Testis (tissue), 3 donors: Measurements from ENCODE around the gene HSF5. TPM values are rescaled to one million over a fixed set of nuclear protein-coding genes. Genes with fewer than 3 reads are reported as not detected.

Experiments used
- DNase-seq: peaks from one replicate; pipeline ENCODE4 v3.0.0-alpha.2; 2019
- H3K27ac ChIP-seq, 2 donors: fragments of 200-600 bp; sonication (generic); one replicate each; pipeline ENCODE4 v1.5.1; 2019
- H3K27me3 ChIP-seq: fragments of 200-600 bp; sonication (generic); one replicate; pipeline ENCODE4 v1.5.1; 2019
- H3K36me3 ChIP-seq: fragments of 200-600 bp; sonication (generic); one replicate; pipeline ENCODE4 v1.5.1; 2017; ENCODE audit warnings: low read depth; ENCODE audit errors: missing control alignments
- H3K4me1 ChIP-seq: fragments of 200-600 bp; sonication (generic); one replicate; pipeline ENCODE4 v1.5.1; 2019
- H3K4me3 ChIP-seq, 2 donors: fragments of 200-600 bp; sonication (generic); one replicate each; pipeline ENCODE4 v1.5.1; 2017 to 2019
- H3K9me3 ChIP-seq: fragments of 200-600 bp; sonication (generic); one replicate; pipeline ENCODE4 v1.5.1; 2017
- CTCF ChIP-seq, 3 experiments: fragments of 450-650 bp in 2 of 3; fragments of 200-600 bp in 1 of 3; sonication (generic) in 1 of 3; IDR thresholded peaks; one replicate each; pipeline ENCODE4 v1.5.1; 2016 to 2019; ENCODE audit warnings: antibody characterized with exemption in 3 of 3, mild to moderate bottlenecking in 2 of 3, moderate library complexity in 1 of 3
- POLR2A ChIP-seq: fragments of 450-650 bp; IDR thresholded peaks from one replicate; pipeline ENCODE4 v1.6.1; 2017; ENCODE audit warnings: antibody characterized with exemption, mild to moderate bottlenecking, moderate library complexity
- WGBS, 2 donors: methylation state at CpG; one replicate each; pipeline ENCODE4 v1.1.5; 2018; 5-methylcytosine and 5-hydroxymethylcytosine counted together
- intact Hi-C: fragments of 100-400 bp; cut with DNase I; formaldehyde crosslinking; loops from one replicate; pipeline ENCODE4 v1.15.1; 2023; ENCODE audit warnings: low total_unique reads
- polyA plus RNA-seq: library from polyadenylated mRNA; stranded (reverse); fragments of 350-450 nt; fragmentation: Illumina TruSeq; extraction: RNeasy Lipid Tissue Mini Kit (QIAGEN cat#74804); gene quantifications from one replicate; pipeline ENCODE4 v1.2.3, GENCODE V29; 2014; ENCODE audit warnings: low read depth, low replicate concordance; ENCODE audit not compliant: insufficient read depth
- total RNA-seq, 2 donors: library from RNA; depleted of rRNA; stranded (reverse); fragments of >200 nt; gene quantifications; one replicate each; pipeline ENCODE4 v1.2.3, GENCODE V29; 2016

HSF5 gene
- total and polyA plus RNA-seq, 3 donors from 2014 or later: 40.0 to 119 (median 57.8) TPM

GRCh38 chr17:58534901-58535421 is 46.8 kb upstream of the HSF5 start:
- H3K27me3 ChIP-seq: no peaks in the 10 kb centered on the region
- no peak for DNase-seq
- intact Hi-C loops: no loop called here
- no peak overlapping the region for H3K4me3 ChIP-seq
- WGBS, 2 donors: 67 to 84% methylated on average over 4 of the region's 4 CpGs
- H3K27ac ChIP-seq: no peak overlapping the region
- TF ChIP-seq CTCF (IDR thresholded peaks at IDR 0.05): no peak
- TF ChIP-seq POLR2A: no peak
- no peaks in the 10 kb centered on the region for H3K36me3 ChIP-seq
- H3K9me3 ChIP-seq: no peaks in the 10 kb centered on the region
- no peaks in the 10 kb centered on the region for H3K4me1 ChIP-seq

- Histone ChIP-seq H3K36me3 (no peaks in the 10 kb centered on the region), H3K27me3 (no peaks in the 10 kb centered on the region), H3K4me3 (no peak overlapping the region), H3K4me1 (no peaks in the 10 kb centered on the region), H3K9me3 (no peaks in the 10 kb centered on the region), H3K27ac (no peak overlapping the region)
- no peak for DNase-seq
- 40 to 79% methylated on average over 1 to 3 of the region's 3 CpGs for WGBS, 2 donors
- intact Hi-C loops: no loop called here
- TF ChIP-seq POLR2A: no peak
- no peak for TF ChIP-seq CTCF (IDR thresholded peaks at IDR 0.05)
Measured at GRCh38 chr17:58534331-58534730, 46.1 kb upstream of the HSF5 start.

GRCh38 chr17:58533616-58534188 is 45.5 kb upstream of the HSF5 start:
- H3K27me3 ChIP-seq: no peaks in the 10 kb centered on the region
- intact Hi-C loops: no loop called here
- H3K4me1 ChIP-seq: no peaks in the 10 kb centered on the region
- no peak overlapping the region for H3K27ac ChIP-seq
- no peak for TF ChIP-seq POLR2A
- no peak for TF ChIP-seq CTCF (IDR thresholded peaks at IDR 0.05)
- no peak for DNase-seq
- no peaks in the 10 kb centered on the region for H3K36me3 ChIP-seq
- 92 to 98% methylated on average over 4 to 5 of the region's 5 CpGs for WGBS, 2 donors
- no peak overlapping the region for H3K4me3 ChIP-seq
- no peaks in the 10 kb centered on the region for H3K9me3 ChIP-seq

GRCh38 chr17:58532555-58532951 is 44.3 kb upstream of the HSF5 start:
- no peaks in the 10 kb centered on the region for H3K4me1 ChIP-seq
- 48 to 58% methylated on average over 2 to 3 of the region's 3 CpGs for WGBS, 2 donors
- DNase-seq: no peak
- no peaks in the 10 kb centered on the region for H3K9me3 ChIP-seq
- intact Hi-C loops: no loop called here
- H3K27me3 ChIP-seq: no peaks in the 10 kb centered on the region
- no peak overlapping the region for H3K4me3 ChIP-seq
- TF ChIP-seq CTCF (IDR thresholded peaks at IDR 0.05) (no peak), POLR2A (no peak)
- no peak overlapping the region for H3K27ac ChIP-seq
- H3K36me3 ChIP-seq: no peaks in the 10 kb centered on the region
